Muscle of arm (tissue), 12 donors: ENCODE results near the gene ZNF132. TPM values are rescaled to one million over a fixed set of nuclear protein-coding genes. Genes with fewer than 3 reads are reported as not detected.

Source experiments
- DNase-seq: peaks from one replicate; pipeline ENCODE4 v3.0.0-alpha.2; 2013
- polyA plus RNA-seq, 12 donors: library from polyadenylated mRNA; unstranded; fragments of 120-200 nt; gene quantifications; one replicate each; pipeline ENCODE4 v1.2.1, GENCODE V29; 2013; ENCODE audit not compliant: insufficient read length in 12 of 12

ZNF132 gene
- polyA plus RNA-seq, 12 donors: 3.4 to 6.5 (median 5.3) TPM; not detected in 1

- DNase-seq: no peak
These were observed 51.8 kb downstream of the ZNF132 start for GRCh38 chr19:58388175-58388526.

GRCh38 chr19:58387338-58388174 lies 52.4 kb downstream of the ZNF132 start:
- DNase-seq: no peak

- DNase-seq: peak; percentile 99
These were observed 53.2 kb downstream of the ZNF132 start, which contains the start of gene RPS5 for GRCh38 chr19:58386576-58387337. RPS5 (plus strand) TSS chr19:58387269; CDS start chr19:58388138, 869 bp downstream.

GRCh38 chr19:58385891-58386575 lies 53.9 kb downstream of the ZNF132 start:
- DNase-seq: no peak

- DNase-seq: no peak
These were observed 54.6 kb downstream of the ZNF132 start for GRCh38 chr19:58385313-58385890.

- no peak for DNase-seq
These were observed 56.9 kb downstream of the ZNF132 start for GRCh38 chr19:58382997-58383603.

Other genes starting within 250 kb of the ZNF132 start
- 10 to 100 TPM in 11 of 12 donors, not detected in 1; 13.0 to 24.3 (median 16.1) TPM for gene ZNF544, start 211.2 kb downstream of the ZNF132 start, polyA plus RNA-seq
- gene ZNF8, start 161.2 kb downstream of the ZNF132 start, polyA plus RNA-seq: 1 to 10 TPM in 11 of 12 donors, not detected in 1; 4.0 to 7.0 (median 5.6) TPM
- 10 to 100 TPM in 11 of 12 donors, not detected in 1; 25.9 to 51.7 (median 28.4) TPM for gene ERVK3-1, start 134.8 kb downstream of the ZNF132 start, polyA plus RNA-seq
- 1 to 10 TPM in 10 of 12 donors, not detected in 2; 2.6 to 4.0 (median 3.1) TPM for gene ZSCAN22, start 113.2 kb downstream of the ZNF132 start, polyA plus RNA-seq
- 1 to 10 TPM in 10 of 12 donors, not detected in 2; 2.3 to 6.0 (median 2.9) TPM for gene A1BG, start 86.7 kb downstream of the ZNF132 start, polyA plus RNA-seq
- gene ZNF497, start 77.4 kb downstream of the ZNF132 start, polyA plus RNA-seq: 1 to 10 TPM in 10 of 12 donors, not detected in 2; 1.6 to 3.0 (median 1.9) TPM
- gene ZNF837, start 59.1 kb downstream of the ZNF132 start, polyA plus RNA-seq: 1 to 10 TPM in 8 of 12 donors, under 1 TPM in 3, not detected in 1; 0.65 to 8.8 (median 1.2) TPM
- gene RPS5, start 52.9 kb downstream of the ZNF132 start, polyA plus RNA-seq: 1,000 to 10,000 TPM in 9 of 12 donors, 100 to 1,000 TPM in 2, not detected in 1; 942 to 1,724 (median 1,496) TPM
- gene RNF225, start 44.5 kb downstream of the ZNF132 start, polyA plus RNA-seq: under 1 TPM in 1 of 12 donors, not detected in 11; 0.57 TPM
- gene ZNF584, start 31.5 kb downstream of the ZNF132 start, polyA plus RNA-seq: 1 to 10 TPM in 10 of 12 donors, not detected in 2; 4.6 to 7.0 (median 5.9) TPM
- 1 to 10 TPM in 10 of 12 donors, not detected in 2; 2.3 to 4.4 (median 3.1) TPM for gene ZNF324B, start 11.5 kb upstream of the ZNF132 start, polyA plus RNA-seq
- gene ZNF324, start 26.9 kb upstream of the ZNF132 start, polyA plus RNA-seq: 10 to 100 TPM in 1 of 12 donors, 1 to 10 TPM in 10, not detected in 1; 3.8 to 11.7 (median 4.6) TPM
- gene ZNF446, start 36.2 kb upstream of the ZNF132 start, polyA plus RNA-seq: 10 to 100 TPM in 1 of 12 donors, 1 to 10 TPM in 10, not detected in 1; 4.8 to 10.4 (median 6.8) TPM
- 1 to 10 TPM in 10 of 12 donors, not detected in 2; 2.0 to 4.1 (median 3.8) TPM for gene SLC27A5, start 71.8 kb upstream of the ZNF132 start, polyA plus RNA-seq
- 10 to 100 TPM in 2 of 12 donors, 1 to 10 TPM in 9, not detected in 1; 5.3 to 13.3 (median 8.3) TPM for gene ZBTB45, start 79.7 kb upstream of the ZNF132 start, polyA plus RNA-seq
- gene TRIM28, start 103.9 kb upstream of the ZNF132 start, polyA plus RNA-seq: 100 to 1,000 TPM in 11 of 12 donors, not detected in 1; 218 to 448 (median 333) TPM
- 100 to 1,000 TPM in 1 of 12 donors, 10 to 100 TPM in 10, not detected in 1; 63.8 to 111 (median 69.9) TPM for gene CHMP2A, start 115.0 kb upstream of the ZNF132 start, polyA plus RNA-seq
- gene UBE2M, start 118.5 kb upstream of the ZNF132 start, polyA plus RNA-seq: 10 to 100 TPM in 11 of 12 donors, not detected in 1; 49.2 to 72.5 (median 64.6) TPM
- 10 to 100 TPM in 10 of 12 donors, 1 to 10 TPM in 1, not detected in 1; 9.5 to 38.1 (median 13.8) TPM for gene MZF1, start 133.2 kb upstream of the ZNF132 start, polyA plus RNA-seq